ENCODE data around the gene PLEKHH1. TPM values are rescaled to one million over a fixed set of nuclear protein-coding genes. Genes with fewer than 3 reads are reported as not detected.

The PLEKHH1 gene
- polyA plus RNA-seq, 1 donor from 2014 or later, result 34.1 TPM

GRCh38 chr14:67602076-67602475, 69.0 kb downstream of the PLEKHH1 start:
- Histone ChIP-seq H2AFZ (ENCODE audit: low read depth, low read length) (no peak overlapping the region), H4K20me1 (ENCODE audit: insufficient read depth) (no peaks in the 10 kb centered on the region), H3K9ac (ENCODE audit: low read length) (no peak overlapping the region), H3K4me2 (ENCODE audit: low read length) (no peak overlapping the region), H3F3A (ENCODE audit: insufficient read depth, low read length, poor library complexity, severe bottlenecking) (no peaks in the 10 kb centered on the region), H3K9me2 (ENCODE audit: insufficient read depth, low read length) (no peaks in the 10 kb centered on the region), H3K4me3 (ENCODE audit: low read length) (no peak overlapping the region), H3K9me3 (ENCODE audit: low read length) (no peaks in the 10 kb centered on the region), H3K36me3 (ENCODE audit: insufficient read depth, low read length) (no peaks in the 10 kb centered on the region), H3K27me3 (ENCODE audit: insufficient read depth, low read depth, low read length) (no peaks in the 10 kb centered on the region), H3K27ac (ENCODE audit: low read length) (no peak overlapping the region), H3K79me2 (replicated peaks; ENCODE audit: insufficient read depth, low read length) (no peaks in the 10 kb centered on the region)
- no peak for TF ChIP-seq CTCF (IDR thresholded peaks at IDR 0.05; ENCODE audit: poor library complexity, severe bottlenecking)
- TF ChIP-seq RAD21 (conservative IDR thresholded peaks at IDR 0.05), result no peak
- TF ChIP-seq EP300 (conservative IDR thresholded peaks at IDR 0.05; ENCODE audit: poor library complexity, severe bottlenecking), result no peak
- no peak for TF ChIP-seq REST (IDR thresholded peaks at IDR 0.05; ENCODE audit: borderline replicate concordance)
- no peak for TF ChIP-seq MXI1 (conservative IDR thresholded peaks at IDR 0.05; ENCODE audit: poor library complexity, severe bottlenecking)
- no peak for TF ChIP-seq EZH2 (IDR thresholded peaks at IDR 0.05; ENCODE audit: borderline replicate concordance, insufficient read depth, low read length, poor library complexity, severe bottlenecking)
- TF ChIP-seq TAF1 (IDR thresholded peaks at IDR 0.05; ENCODE audit: low read depth), result no peak
- TF ChIP-seq POLR2AphosphoS5 (IDR thresholded peaks at IDR 0.05), result no peak
- no peak for TF ChIP-seq SMC3 (conservative IDR thresholded peaks at IDR 0.05; ENCODE audit: poor library complexity)

- Histone ChIP-seq H2AFZ (ENCODE audit: low read depth, low read length) (no peak overlapping the region), H4K20me1 (ENCODE audit: insufficient read depth) (no peaks in the 10 kb centered on the region), H3K9me3 (ENCODE audit: low read length) (no peaks in the 10 kb centered on the region), H3K4me2 (ENCODE audit: low read length) (no peak overlapping the region), H3K27ac (ENCODE audit: low read length) (no peak overlapping the region), H3K9me2 (ENCODE audit: insufficient read depth, low read length) (no peaks in the 10 kb centered on the region), H3K79me2 (replicated peaks; ENCODE audit: insufficient read depth, low read length) (no peaks in the 10 kb centered on the region), H3K36me3 (ENCODE audit: insufficient read depth, low read length) (no peaks in the 10 kb centered on the region), H3K4me3 (ENCODE audit: low read length) (no peak overlapping the region), H3K9ac (ENCODE audit: low read length) (no peak overlapping the region), H3K27me3 (ENCODE audit: insufficient read depth, low read depth, low read length) (no peaks in the 10 kb centered on the region), H3F3A (ENCODE audit: insufficient read depth, low read length, poor library complexity, severe bottlenecking) (no peaks in the 10 kb centered on the region)
- no peak for TF ChIP-seq EP300 (conservative IDR thresholded peaks at IDR 0.05; ENCODE audit: poor library complexity, severe bottlenecking)
- TF ChIP-seq REST (IDR thresholded peaks at IDR 0.05; ENCODE audit: borderline replicate concordance), result no peak
- no peak for TF ChIP-seq MXI1 (conservative IDR thresholded peaks at IDR 0.05; ENCODE audit: poor library complexity, severe bottlenecking)
- no peak for TF ChIP-seq POLR2AphosphoS5 (IDR thresholded peaks at IDR 0.05)
- TF ChIP-seq SMC3 (conservative IDR thresholded peaks at IDR 0.05; ENCODE audit: poor library complexity), result no peak
- no peak for TF ChIP-seq TAF1 (IDR thresholded peaks at IDR 0.05; ENCODE audit: low read depth)
- no peak for TF ChIP-seq EZH2 (IDR thresholded peaks at IDR 0.05; ENCODE audit: borderline replicate concordance, insufficient read depth, low read length, poor library complexity, severe bottlenecking)
- TF ChIP-seq CTCF (IDR thresholded peaks at IDR 0.05; ENCODE audit: poor library complexity, severe bottlenecking), result no peak
- no peak for TF ChIP-seq RAD21 (conservative IDR thresholded peaks at IDR 0.05)
These were observed 70.0 kb downstream of the PLEKHH1 start for GRCh38 chr14:67602995-67603545.

All from neural cell (in vitro differentiated cells).